22Rv1 (cell line): Measurements from ENCODE around the gene SHE.
A peak's percentile ranks its signal among the peaks of the same experiment; 100 is the strongest.

Experiments used
- H3K27ac ChIP-seq: fragments of 450-650 bp; 2 replicates; pipeline ENCODE4 v1.5.1; 2017
- CTCF ChIP-seq: fragments of 450-650 bp; IDR thresholded peaks from 2 replicates; pipeline ENCODE4 v1.5.1; 2017; ENCODE audit warnings: mild to moderate bottlenecking
- ZFX ChIP-seq: fragments of 450-650 bp; IDR thresholded peaks from 2 replicates; pipeline ENCODE4 v1.6.1; 2017; ENCODE audit warnings: antibody characterized with exemption, borderline replicate concordance

Gene SHE

GRCh38 chr1:154446292-154446691, 55.9 kb downstream of the SHE start:
- H3K27ac ChIP-seq, result no peak overlapping the region
- no peak for TF ChIP-seq ZFX
- no peak for TF ChIP-seq CTCF

- H3K27ac ChIP-seq, result no peak overlapping the region
- TF ChIP-seq CTCF (no peak), ZFX (no peak)
Observed at GRCh38 chr1:154445040-154445472, 57.2 kb downstream of the SHE start.

GRCh38 chr1:154443274-154444013, 58.8 kb downstream of the SHE start:
- TF ChIP-seq CTCF (no peak), ZFX (no peak)
- no peak overlapping the region for H3K27ac ChIP-seq

- TF ChIP-seq ZFX (no peak), CTCF (peak; percentile 68)
- no peak overlapping the region for H3K27ac ChIP-seq
Observed at GRCh38 chr1:154442006-154442740, 60.0 kb downstream of the SHE start.

GRCh38 chr1:154441241-154441888, 60.8 kb downstream of the SHE start:
- no peak overlapping the region for H3K27ac ChIP-seq
- TF ChIP-seq ZFX, result no peak
- no peak for TF ChIP-seq CTCF

- no peak for TF ChIP-seq ZFX
- TF ChIP-seq CTCF, result no peak
- H3K27ac ChIP-seq, result no peak overlapping the region
Observed at GRCh38 chr1:154440036-154440804, 62.0 kb downstream of the SHE start.
